Loucy (cell line): ENCODE data around the gene DDIT4.

Experiments used
- CTCF ChIP-seq: fragments of 200-600 bp; sonication (generic); conservative IDR thresholded peaks from 2 replicates; pipeline ENCODE4 v1.5.1; 2014; ENCODE audit warnings: mild to moderate bottlenecking, antibody characterized with exemption, low read length
- EZH2phosphoT487 ChIP-seq: fragments of 200-600 bp; IDR thresholded peaks from 2 replicates; pipeline ENCODE4 v1.6.1; 2018; ENCODE audit warnings: antibody characterized with exemption, mild to moderate bottlenecking, moderate library complexity, borderline replicate concordance

- TF ChIP-seq CTCF (no peak), EZH2phosphoT487 (no peak)
Observed at GRCh38 chr10:72238392-72239175, 35.1 kb upstream of the DDIT4 start.
